ENCODE data around the gene NUP188.

Gene NUP188

DNA sequence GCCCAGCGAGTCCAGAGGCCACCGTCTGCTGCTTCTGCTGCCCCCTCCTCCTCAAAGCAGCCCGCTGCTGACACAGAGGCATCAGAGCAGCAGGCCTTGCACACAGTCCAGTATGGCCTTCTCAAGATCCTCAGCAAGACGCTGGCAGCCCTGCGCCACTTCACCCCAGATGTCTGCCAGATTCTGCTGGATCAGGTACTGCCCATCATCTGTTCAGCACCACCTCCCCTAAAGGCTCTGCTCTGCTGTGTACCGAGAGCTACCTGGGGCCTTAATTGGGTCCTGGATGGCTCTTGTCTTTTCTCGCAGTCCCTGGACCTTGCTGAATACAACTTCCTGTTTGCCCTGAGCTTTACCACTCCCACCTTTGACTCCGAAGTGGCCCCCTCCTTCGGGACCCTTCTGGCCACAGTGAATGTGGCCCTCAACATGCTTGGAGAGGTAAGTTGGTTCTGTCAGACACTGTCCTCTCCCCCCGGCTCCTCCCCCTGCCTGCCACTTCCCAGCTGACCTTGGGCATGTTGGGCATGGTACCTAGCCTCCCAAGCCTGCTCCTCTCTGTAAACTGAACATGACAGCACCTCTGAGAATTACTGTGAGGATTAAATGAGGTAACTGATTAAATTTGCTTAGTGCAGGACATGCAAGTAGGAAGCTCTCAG lies 58.0 kb downstream of the NUP188 start:
- no peak for DNase-seq (ENCODE audit: low read depth in 3 of 3)

DNA sequence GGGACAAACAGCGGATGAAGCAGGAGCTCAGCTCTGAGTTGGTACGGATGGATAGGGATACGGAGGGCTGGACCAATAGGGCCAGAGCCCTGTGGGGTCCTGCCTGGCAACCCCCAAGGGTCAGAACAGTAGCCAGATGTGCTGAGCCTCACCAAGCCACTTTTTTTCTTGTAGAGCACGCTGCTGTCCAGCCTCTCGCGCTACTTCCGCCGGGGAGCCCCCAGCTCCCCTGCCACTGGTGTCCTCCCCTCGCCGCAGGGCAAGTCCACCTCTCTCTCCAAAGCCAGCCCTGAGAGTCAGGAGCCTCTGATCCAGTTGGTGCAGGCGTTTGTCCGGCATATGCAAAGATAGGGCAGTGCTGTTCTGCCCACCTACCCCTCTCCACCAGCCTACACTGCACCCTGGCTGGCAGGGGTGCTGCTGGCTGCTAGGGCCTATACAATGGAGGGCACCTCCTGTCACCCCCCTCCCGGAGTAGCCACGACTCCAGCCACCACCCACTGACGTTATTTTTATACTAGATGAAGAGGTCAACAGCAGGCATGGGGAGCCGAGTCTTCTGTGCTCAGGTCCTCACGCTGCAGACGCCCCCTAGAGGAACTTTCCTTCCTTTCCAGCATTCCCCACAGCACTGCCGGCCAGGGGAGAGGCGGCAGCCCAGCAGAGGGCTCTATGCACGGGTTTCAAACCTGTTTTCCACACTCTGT lies 59.0 kb downstream of the NUP188 start:
- peak; percentile 26 to 34 (median 28) for DNase-seq (ENCODE audit: low read depth in 3 of 3)

- no peak for DNase-seq (ENCODE audit: low read depth in 3 of 3)
Observed at GRCh38 chr9:129007035-129007765, 59.7 kb downstream of the NUP188 start.

- no peak for DNase-seq (ENCODE audit: low read depth in 3 of 3)
Observed at GRCh38 chr9:129007766-129008468, 60.4 kb downstream of the NUP188 start.

DNA sequence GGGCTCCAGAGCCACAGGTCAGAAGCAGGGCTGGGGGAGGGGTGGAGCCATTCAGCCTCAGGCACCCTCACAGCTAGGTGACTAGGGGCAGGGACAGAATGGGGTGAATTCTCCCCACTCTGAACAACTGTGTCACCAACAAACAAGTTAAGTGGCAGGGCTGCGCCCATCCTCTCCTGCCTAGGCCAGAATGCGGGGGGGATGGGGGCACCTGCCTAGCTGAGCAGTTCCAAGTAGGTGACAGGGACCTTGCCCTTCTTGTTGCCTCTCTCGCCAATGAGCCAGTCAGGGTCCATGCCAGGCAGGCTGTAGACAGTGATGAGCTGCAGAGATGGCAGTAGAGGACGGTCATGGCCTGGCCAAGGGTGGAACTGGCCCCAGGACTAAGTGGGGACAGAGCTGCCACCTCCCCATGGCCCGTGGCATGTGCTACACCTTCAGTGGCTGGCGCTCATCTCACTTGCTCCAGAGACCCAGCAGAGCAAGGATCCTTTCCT lies 61.0 kb downstream of the NUP188 start:
- no peak for DNase-seq (ENCODE audit: low read depth in 3 of 3)

GRCh38 chr9:129008986-129009583 lies 61.6 kb downstream of the NUP188 start:
- DNase-seq (ENCODE audit: low read depth in 3 of 3): no peak

DNA sequence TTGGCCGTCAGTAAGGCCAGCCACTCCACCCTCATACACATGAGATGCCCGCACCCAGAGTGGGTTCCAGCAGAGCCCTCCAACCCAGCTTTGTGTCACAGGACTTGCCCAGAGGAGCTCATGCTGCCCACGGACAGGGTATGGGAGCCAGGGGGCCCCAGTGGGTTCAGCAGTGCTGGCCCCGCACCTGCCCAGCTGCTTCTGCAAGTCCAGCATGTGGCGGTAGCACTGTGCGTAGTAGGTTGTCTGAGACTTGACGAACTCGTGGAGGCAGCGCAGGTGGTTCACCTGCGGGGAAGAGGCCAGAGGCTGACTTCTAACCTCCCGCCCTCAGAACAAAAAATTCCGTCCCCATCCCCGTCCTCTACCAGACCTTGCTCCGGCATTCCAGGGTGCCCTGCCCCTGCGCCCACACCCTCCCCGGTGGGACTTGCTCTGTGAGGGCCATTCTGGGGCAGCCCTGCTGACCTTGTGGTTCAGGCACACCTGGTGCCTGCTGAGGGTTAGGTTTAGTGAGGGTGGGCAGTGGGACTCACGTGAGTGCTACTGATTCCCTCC lies 62.2 kb downstream of the NUP188 start:
- DNase-seq (ENCODE audit: low read depth in 3 of 3): no peak

GRCh38 chr9:129010267-129010975 lies 62.9 kb downstream of the NUP188 start:
- DNase-seq (ENCODE audit: low read depth in 3 of 3): no peak

DNA sequence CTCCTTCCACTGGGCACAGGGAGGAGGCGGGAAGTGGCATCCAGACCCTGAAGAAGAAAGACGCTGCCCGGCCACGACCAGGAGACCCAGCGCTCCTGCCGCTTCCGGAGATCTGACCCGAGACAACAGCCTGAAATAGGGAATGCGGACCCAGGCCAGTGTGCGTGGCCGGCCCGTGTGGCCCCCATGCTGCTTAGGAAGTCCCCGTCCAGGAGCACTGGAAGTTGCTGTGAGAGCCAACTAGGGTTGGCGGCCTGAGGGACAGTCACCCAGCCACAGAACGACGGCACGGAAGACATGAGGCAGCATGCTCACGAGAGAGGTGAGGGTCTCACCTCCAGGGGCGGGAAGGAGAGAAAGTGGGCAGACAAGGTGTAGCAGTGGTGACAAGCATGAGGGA lies 63.7 kb downstream of the NUP188 start:
- no peak for DNase-seq (ENCODE audit: low read depth in 3 of 3)

- DNase-seq (ENCODE audit: low read depth in 3 of 3): no peak
Observed at GRCh38 chr9:129011761-129012181, 64.3 kb downstream of the NUP188 start.

GRCh38 chr9:129012343-129012742 lies 64.8 kb downstream of the NUP188 start:
- no peak for DNase-seq (ENCODE audit: low read depth in 3 of 3)

GRCh38 chr9:129012893-129013448 lies 65.5 kb downstream of the NUP188 start:
- no peak for DNase-seq (ENCODE audit: low read depth in 3 of 3)

DNA sequence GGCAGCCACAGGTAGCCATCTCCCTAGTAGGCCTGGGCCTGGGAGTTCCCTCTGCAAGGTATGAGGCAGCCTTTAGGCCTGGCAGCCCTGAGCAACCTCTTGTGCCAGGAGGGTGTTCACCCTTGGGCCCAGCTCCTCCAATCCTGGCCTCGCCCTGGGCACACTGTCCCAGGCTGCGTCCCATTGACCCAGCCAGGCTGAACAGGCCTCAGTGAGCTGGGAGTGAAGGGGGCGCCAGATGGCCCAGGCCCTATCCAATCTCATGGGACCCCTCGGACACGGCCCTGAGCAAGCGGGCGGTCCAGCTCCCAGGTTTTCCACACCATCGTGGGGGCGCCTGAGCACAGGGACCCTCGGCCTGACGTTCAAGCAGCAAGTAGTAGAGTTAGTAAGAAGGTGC lies 66.2 kb downstream of the NUP188 start:
- no peak for DNase-seq (ENCODE audit: low read depth in 3 of 3)

DNA sequence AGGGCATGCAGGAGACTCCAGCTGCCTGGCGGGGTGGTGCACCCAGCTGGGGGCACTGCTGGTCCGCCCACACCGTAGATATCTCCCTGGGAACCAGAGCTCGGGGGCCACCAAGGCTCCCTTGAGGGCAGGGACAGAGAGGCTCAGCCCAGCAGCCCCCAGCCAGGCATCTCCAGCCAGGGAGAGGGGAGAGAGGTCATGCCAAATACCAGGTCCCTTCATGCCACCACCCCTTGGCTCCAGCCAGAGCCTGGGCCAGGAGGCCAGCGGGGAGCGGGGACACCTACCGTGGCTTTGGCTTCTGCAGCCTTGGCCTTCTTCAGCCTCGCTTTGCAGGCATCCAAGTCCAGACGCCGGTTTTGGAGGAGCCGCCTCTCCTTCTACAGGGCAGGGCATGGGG lies 66.6 kb downstream of the NUP188 start:
- DNase-seq (ENCODE audit: low read depth in 3 of 3): no peak

DNA sequence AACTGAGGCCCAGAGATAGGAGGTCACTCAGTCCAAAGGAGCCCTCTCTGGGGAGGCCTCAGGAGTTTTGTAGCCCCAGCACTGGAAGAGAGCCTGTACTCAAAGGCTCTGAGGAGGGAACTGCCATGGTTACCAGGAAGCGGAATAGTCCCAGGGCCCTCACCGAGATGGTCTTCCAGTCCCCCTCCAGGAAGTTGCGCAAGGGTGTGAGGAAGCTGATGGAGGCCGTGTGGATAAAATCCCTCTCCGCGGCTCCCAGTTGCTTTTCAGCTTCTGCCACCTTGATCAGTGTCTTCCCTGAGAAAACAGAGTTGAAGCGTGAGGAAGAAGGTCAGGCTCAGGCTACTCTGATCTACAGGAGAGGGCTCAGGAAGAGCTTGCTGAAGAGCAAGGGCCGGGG lies 67.1 kb downstream of the NUP188 start:
- no peak for DNase-seq (ENCODE audit: low read depth in 3 of 3)

DNA sequence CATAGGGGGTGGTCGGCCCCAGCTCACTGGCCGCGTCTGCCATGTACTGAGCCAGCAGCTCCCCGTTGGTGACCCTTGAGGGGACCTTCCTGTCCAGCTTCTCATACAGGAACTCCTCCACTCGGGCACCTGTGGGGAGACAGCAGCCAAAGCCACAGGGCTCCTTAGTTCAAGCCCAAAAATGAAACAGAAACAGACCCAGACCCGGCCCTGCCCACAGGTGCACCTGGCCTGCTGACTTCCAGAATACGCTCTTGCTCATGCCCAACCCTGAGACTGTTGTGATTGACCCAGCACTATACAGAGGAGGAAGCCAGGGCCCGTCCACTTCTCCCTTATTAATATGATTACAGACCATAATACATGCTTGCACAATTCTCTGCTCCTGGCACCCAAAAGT lies 73.6 kb downstream of the NUP188 start:
- DNase-seq (ENCODE audit: low read depth in 3 of 3): no peak

DNA sequence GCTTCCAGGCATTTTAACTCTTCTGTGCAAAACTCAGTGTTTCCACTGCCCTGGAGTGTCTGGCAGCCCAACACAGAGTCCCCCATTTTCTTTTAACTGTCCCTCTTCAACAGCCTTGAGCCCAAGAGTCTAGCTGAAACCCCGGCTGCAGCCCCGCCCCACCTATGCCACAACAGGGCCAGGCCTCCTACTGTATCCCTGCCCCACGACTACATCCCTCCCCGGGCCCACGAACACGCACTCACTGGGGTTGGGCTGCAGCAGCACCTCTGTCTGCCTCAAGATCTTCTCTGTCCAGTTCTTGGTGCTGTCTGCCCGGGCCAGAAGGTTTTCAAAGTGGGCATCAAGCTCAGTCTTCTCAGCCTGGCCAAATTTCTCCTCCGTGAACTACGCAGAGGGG lies 74.5 kb downstream of the NUP188 start:
- no peak for DNase-seq (ENCODE audit: low read depth in 3 of 3)

DNA sequence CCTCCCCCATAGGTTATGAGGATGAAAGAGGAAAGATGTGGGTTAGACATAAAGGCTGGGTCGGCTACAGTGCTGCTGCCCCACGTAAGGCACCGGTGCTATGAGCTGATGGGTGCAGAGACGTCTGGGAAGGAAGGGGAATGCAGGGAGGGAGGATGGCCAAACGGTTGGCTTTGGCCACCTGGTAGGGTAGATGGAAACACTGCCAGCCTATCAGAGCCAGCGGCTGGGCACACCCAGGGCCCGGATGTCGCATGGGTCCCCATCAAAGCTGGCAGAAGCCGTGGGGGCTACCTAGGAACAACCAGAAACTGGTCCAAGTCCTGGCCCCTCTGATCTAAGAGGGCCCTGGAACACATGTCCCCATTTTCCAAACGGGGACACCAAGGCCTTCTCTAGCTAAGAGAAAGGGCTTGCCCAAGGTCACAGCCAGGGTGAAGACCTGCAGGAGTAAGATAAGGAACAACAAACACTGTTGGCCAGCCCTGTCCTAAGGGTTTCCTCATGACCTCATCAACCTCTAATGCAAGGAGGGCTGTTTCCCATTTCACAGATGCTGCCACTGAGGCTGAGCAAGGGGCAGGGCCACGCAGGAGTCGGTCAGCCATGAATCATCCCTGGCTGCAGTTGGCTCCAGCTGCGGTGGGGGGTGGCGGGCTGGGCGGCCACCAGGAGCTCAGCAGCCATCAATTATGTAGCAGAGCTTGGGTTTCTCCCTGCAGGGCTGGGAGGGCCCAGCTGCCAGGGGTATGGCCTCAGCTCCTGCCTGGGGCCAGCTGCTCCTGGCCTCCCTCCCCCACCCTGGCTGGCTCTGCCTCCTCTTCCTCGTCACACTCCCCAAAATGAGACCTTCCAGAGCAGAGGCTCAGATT lies 75.8 kb downstream of the NUP188 start:
- DNase-seq (ENCODE audit: low read depth in 3 of 3): no peak

DNA sequence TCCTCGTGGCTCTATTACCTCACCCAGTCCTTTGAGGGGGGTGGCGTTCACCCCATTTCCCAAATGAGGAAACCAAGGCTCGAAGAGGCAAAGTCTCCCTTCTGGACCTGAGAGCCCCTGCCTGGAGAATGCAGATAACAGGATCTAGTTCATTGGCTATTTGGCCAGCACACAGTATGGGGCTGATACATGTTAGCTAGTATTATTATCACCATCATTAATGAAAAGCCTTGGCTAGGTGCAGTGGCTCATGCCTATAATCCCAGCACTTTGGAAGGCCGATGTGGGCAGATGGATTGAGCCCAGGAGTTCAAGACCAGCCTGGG lies 76.4 kb downstream of the NUP188 start:
- DNase-seq (ENCODE audit: low read depth in 3 of 3): no peak
